ENCODE results near the gene STEAP3.

DNA sequence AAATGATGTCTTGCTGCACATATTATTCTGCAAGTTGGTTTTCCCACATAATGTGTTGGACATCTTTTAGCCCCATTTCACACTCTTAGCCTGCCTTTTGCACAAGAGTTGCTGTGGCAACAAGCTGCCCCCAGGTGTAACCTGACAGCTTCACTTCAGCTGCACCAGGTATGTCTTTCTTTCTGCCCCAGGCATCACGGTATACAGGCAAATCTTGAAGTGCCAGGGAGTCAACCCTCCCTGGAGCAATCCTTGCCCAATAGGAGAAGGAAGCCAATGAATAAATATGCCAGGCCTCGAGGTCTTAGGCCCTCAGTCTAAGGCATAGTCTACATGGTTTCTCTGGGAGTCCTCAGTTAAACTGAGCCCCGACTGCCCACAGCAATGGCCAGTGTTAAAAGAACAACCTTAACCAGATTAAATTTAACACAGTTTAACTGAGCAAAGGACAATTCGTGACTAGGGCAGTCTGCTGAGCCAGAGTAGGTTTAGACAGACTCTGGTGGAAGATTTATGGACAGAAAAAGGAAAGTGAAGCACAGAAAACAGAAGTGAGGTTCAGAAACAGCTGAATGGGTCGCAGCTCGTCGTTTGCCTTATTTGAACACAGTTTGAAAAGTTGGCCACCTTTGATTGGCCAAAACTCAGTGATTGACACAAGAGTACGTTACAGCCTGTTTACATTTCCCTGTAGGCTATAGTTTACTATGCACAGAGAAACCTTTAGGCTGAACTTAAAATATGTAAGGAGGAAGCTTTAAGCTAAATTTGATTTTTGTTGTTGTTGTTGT lies 33.1 kb upstream of the STEAP3 start:
- TF ChIP-seq, protein P1, sequence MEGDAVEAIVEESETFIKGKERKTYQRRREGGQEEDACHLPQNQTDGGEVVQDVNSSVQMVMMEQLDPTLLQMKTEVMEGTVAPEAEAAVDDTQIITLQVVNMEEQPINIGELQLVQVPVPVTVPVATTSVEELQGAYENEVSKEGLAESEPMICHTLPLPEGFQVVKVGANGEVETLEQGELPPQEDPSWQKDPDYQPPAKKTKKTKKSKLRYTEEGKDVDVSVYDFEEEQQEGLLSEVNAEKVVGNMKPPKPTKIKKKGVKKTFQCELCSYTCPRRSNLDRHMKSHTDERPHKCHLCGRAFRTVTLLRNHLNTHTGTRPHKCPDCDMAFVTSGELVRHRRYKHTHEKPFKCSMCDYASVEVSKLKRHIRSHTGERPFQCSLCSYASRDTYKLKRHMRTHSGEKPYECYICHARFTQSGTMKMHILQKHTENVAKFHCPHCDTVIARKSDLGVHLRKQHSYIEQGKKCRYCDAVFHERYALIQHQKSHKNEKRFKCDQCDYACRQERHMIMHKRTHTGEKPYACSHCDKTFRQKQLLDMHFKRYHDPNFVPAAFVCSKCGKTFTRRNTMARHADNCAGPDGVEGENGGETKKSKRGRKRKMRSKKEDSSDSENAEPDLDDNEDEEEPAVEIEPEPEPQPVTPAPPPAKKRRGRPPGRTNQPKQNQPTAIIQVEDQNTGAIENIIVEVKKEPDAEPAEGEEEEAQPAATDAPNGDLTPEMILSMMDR (IDR thresholded peaks at IDR 0.05 in 4 of 5, conservative IDR thresholded peaks at IDR 0.05 in 1 of 5), result no peak
- TF ChIP-seq POLR2A (IDR thresholded peaks at IDR 0.05), result no peak
